GM23338 (cell line): ENCODE data around the gene PDGFC.

Experiments used
- CTCF ChIP-seq, 2 experiments: fragments of 200-600 bp in 1 of 2; sonication (generic) in 1 of 2; conservative IDR thresholded peaks; 2 replicates each; pipeline versions ENCODE4 v1.5.1 to v1.6.1; 2016 to 2017; ENCODE audit warnings: antibody characterized with exemption in 2 of 2, low read depth in 2 of 2, mild to moderate bottlenecking in 2 of 2, moderate library complexity in 1 of 2
- ETS1 ChIP-seq: IDR thresholded peaks from 2 replicates; pipeline ENCODE4 v1.6.1; 2016; ENCODE audit warnings: antibody characterized with exemption
- EZH2 ChIP-seq: fragments of 200-600 bp; sonication (generic); IDR thresholded peaks from one replicate; pipeline ENCODE4 v1.8.0; 2017; ENCODE audit warnings: antibody characterized with exemption, mild to moderate bottlenecking, low read depth; ENCODE audit not compliant: unreplicated experiment
- POLR2AphosphoS5 ChIP-seq: IDR thresholded peaks from 2 replicates; pipeline ENCODE4 v1.6.1; 2016; ENCODE audit warnings: antibody characterized with exemption, low read depth

GRCh38 chr4:157018920-157019490 is 47.4 kb upstream of the PDGFC start:
- TF ChIP-seq CTCF (conservative IDR thresholded peaks at IDR 0.05; ENCODE audit: low read depth in 2 of 2) = no peak
- TF ChIP-seq POLR2AphosphoS5 = no peak
- TF ChIP-seq ETS1 = no peak
- TF ChIP-seq EZH2 = no peak
